GM18870 (cell line): ENCODE results near the gene MRPL50.

Experiments
- ATAC-seq: cut with Tn5 transposase; IDR thresholded peaks from one replicate; pipeline ENCODE4 v1.9.1; 2021; ENCODE audit warnings: moderate library complexity; ENCODE audit not compliant: unreplicated experiment

MRPL50 gene

DNA sequence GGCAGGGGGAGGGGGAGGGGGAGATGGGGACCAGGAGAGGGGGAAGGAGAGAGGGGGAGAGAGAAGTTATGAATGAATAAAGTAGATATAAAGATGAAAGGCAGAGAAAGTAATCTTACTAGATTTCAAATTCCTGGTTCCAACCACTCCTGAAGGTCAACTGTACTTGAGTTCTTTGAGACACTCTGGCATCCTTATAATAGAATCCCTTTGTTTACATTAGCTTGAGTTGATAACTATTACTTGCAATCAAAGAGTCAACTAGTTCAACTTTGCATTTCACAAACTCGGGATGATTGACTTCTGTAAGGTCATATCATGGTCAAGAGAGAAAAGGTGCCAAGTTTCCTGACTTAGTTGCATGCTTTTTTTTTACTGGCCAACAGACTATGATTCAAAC lies 55.8 kb downstream of the MRPL50 start:
- no peak for ATAC-seq

DNA sequence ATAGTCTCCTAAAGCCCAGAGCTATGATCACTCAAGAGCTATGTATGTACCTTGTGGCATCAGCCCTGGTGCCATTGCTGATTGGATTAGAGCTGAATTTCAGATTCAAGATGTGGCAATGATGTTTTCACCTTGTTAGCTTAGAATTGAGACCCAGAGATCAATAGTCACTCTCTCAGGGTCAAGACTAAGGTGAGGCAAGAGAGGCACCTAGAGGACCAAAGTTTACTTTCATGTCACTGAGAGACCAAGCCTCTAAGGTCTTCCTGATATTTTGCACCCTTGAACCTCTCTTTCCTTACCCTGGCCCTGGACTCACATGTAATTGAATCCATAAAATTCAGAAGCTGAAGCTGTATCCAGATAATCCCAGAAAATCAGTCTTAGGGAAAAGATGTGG lies 56.5 kb downstream of the MRPL50 start:
- no peak for ATAC-seq
